GM12878 (cell line): Measurements from ENCODE around the gene ERVH48-1. TPM values are rescaled to one million over a fixed set of nuclear protein-coding genes. Genes with fewer than 3 reads are reported as not detected.

Experiments used
- ATAC-seq: fragments of 200-7000 bp; cut with Tn5 transposase; 3 replicates; pipeline ENCODE4 v1.9.1; 2020; ENCODE audit warnings: mild to moderate bottlenecking, moderate library complexity
- BruUV-seq: library from RNA; stranded (reverse); fragments of 400-500 nt; replicated peaks from 2 replicates; lab custom pipeline; 2021; lab: Mats Ljungman, UMichigan
- CTCF ChIA-PET: fragments of 300-600 bp; sonication (Branson Sonifier 250); formaldehyde crosslinking; extraction: SDS; loops from one replicate; lab custom pipeline; 2021; ENCODE audit warnings: inconsistent platforms; lab: Yijun Ruan, JAX
- POLR2A ChIA-PET: fragments of 350-600 bp; formaldehyde crosslinking; extraction: SDS; loops from one replicate; lab custom pipeline; 2021; ENCODE audit warnings: inconsistent platforms; lab: Charles Lee
- RAD21 ChIA-PET: fragments of 300-600 bp; sonication (Branson Sonifier 250); formaldehyde crosslinking; loops from one replicate; lab custom pipeline; 2023; ENCODE audit warnings: antibody characterized with exemption; ENCODE audit not compliant: unreplicated experiment; lab: Charles Lee
- SMC1A ChIA-PET: fragments of 300-600 bp; sonication (Branson Sonifier 250); formaldehyde crosslinking; loops from one replicate; lab custom pipeline; 2023; ENCODE audit not compliant: unreplicated experiment, uncharacterized antibody; lab: Charles Lee
- DNase-seq: peaks from one replicate; pipeline ENCODE4 v3.0.0-alpha.2; 2011; ENCODE audit warnings: low read depth, low spot score
- FAIRE-seq: peaks from 3 replicates; lab custom pipeline; 2011; peaks lifted over from hg19 to GRCh38; lab: Jason Lieb, UNC
- H2AFZ ChIP-seq: 2 replicates; pipeline ENCODE4 v1.6.0; 2011; ENCODE audit warnings: low read depth, low read length, control low read depth; ENCODE audit not compliant: control insufficient read depth
- H3K27ac ChIP-seq: 2 replicates; pipeline ENCODE4 v1.5.1; 2011; ENCODE audit warnings: control low read depth; ENCODE audit not compliant: control insufficient read depth, insufficient read depth
- H3K27me3 ChIP-seq, 2 experiments: replicated peaks in 1 of 2; 2 replicates each; pipeline versions ENCODE4 v1.6.0 to v1.6.1; 2011; ENCODE audit warnings: low read length in 1 of 2; ENCODE audit not compliant: control insufficient read depth in 2 of 2, insufficient read depth in 2 of 2
- H3K36me3 ChIP-seq, 2 experiments: 2 replicates each; pipeline ENCODE4 v1.5.1; 2011; ENCODE audit warnings: low read length in 1 of 2; ENCODE audit not compliant: control insufficient read depth in 2 of 2, insufficient read depth in 2 of 2
- H3K4me1 ChIP-seq: 2 replicates; pipeline ENCODE4 v1.6.1; 2011; ENCODE audit warnings: mild to moderate bottlenecking, low read length, moderate library complexity, mixed read lengths; ENCODE audit not compliant: control insufficient read depth, insufficient read depth
- H3K4me2 ChIP-seq: 2 replicates; pipeline ENCODE4 v1.6.0; 2011; ENCODE audit warnings: control low read depth; ENCODE audit not compliant: control insufficient read depth, insufficient read depth
- H3K4me3 ChIP-seq: fragments of 200-600 bp; sonication (generic); 2 replicates; pipeline ENCODE4 v1.5.1; 2016
- H3K79me2 ChIP-seq: 2 replicates; pipeline ENCODE4 v1.6.0; 2011; ENCODE audit warnings: low read length; ENCODE audit not compliant: control insufficient read depth, insufficient read depth
- H3K9ac ChIP-seq: 2 replicates; pipeline ENCODE4 v1.8.0; 2011; ENCODE audit warnings: low read length, control low read depth, mixed read lengths; ENCODE audit not compliant: control insufficient read depth, insufficient read depth
- H3K9me3 ChIP-seq: replicated peaks from 3 replicates; pipeline ENCODE4 v1.5.1; 2011; ENCODE audit warnings: mild to moderate bottlenecking, low read length; ENCODE audit not compliant: control insufficient read depth, insufficient read depth
- H4K20me1 ChIP-seq: 2 replicates; pipeline ENCODE4 v1.6.0; 2011; ENCODE audit not compliant: control insufficient read depth, insufficient read depth
- ASH2L ChIP-seq: fragments of 300-600, 200-600 bp; sonication (generic); IDR thresholded peaks from 2 replicates; pipeline ENCODE4 v1.6.1; 2017; ENCODE audit warnings: low read depth, mild to moderate bottlenecking, borderline replicate concordance
- ETV6 ChIP-seq, 2 experiments: fragments of 450-650 bp in 1 of 2; IDR thresholded peaks in 1 of 2; conservative IDR thresholded peaks in 1 of 2; 2 replicates each; pipeline ENCODE4 v1.6.1; 2014; ENCODE audit warnings: antibody characterized with exemption in 1 of 2, borderline replicate concordance in 1 of 2, low read depth in 1 of 2, mild to moderate bottlenecking in 1 of 2, moderate library complexity in 1 of 2
- IKZF1 ChIP-seq: fragments of 450-650 bp; conservative IDR thresholded peaks from 2 replicates; pipeline ENCODE4 v1.6.1; 2017; ENCODE audit warnings: antibody characterized with exemption, mild to moderate bottlenecking
- RAD21 ChIP-seq: IDR thresholded peaks from 2 replicates; pipeline ENCODE4 v1.6.1; 2011; ENCODE audit warnings: mild to moderate bottlenecking, low read depth, low read length, moderate library complexity; ENCODE audit not compliant: insufficient read depth
- SKIL ChIP-seq: fragments of 450-650 bp; IDR thresholded peaks from 2 replicates; pipeline ENCODE4 v1.6.1; 2017; ENCODE audit warnings: mild to moderate bottlenecking, low read depth, inconsistent platforms; ENCODE audit not compliant: poor library complexity, severe bottlenecking
- TCF3 ChIP-seq: IDR thresholded peaks from 2 replicates; pipeline ENCODE4 v1.6.1; 2012; ENCODE audit warnings: low read depth, mild to moderate bottlenecking, low read length, borderline replicate concordance; ENCODE audit not compliant: insufficient read depth
- USF1 ChIP-seq: IDR thresholded peaks from 2 replicates; pipeline ENCODE4 v1.6.1; 2011; ENCODE audit warnings: borderline replicate concordance, low read depth, mild to moderate bottlenecking, moderate library complexity, mixed read lengths, low read length; ENCODE audit not compliant: insufficient read depth; ENCODE audit errors: extremely low read length
- USF2 ChIP-seq: IDR thresholded peaks from 2 replicates; pipeline ENCODE4 v1.6.1; 2011; ENCODE audit warnings: low read depth, low read length, improper control_type of control experiment, borderline replicate concordance
- ZBED1 ChIP-seq: IDR thresholded peaks from 2 replicates; pipeline ENCODE4 v1.6.1; 2016; ENCODE audit warnings: borderline replicate concordance
- ZNF207 ChIP-seq: fragments of 450-650 bp; IDR thresholded peaks from 2 replicates; pipeline ENCODE4 v1.6.1; 2014; ENCODE audit warnings: antibody characterized with exemption, mild to moderate bottlenecking, borderline replicate concordance
- WGBS: methylation state at CpG from one replicate; pipeline ENCODE4 v1.1.6; 2016; ENCODE audit warnings: low lambda C conversion rate; ENCODE audit not compliant: insufficient replicate concordance, insufficient coverage; ENCODE audit errors: missing lambda C conversion rate; 5-methylcytosine and 5-hydroxymethylcytosine counted together
- in situ Hi-C: fragments of 300-500 bp; cut with MboI; formaldehyde crosslinking; loops from 9 replicates; pipeline ENCODE4 v1.14.3; 2018; ENCODE audit warnings: mixed read lengths
- intact Hi-C: fragments of 100-400 bp; cut with micrococcal nuclease; formaldehyde crosslinking; loops from one replicate; pipeline ENCODE4 v1.14.2; 2022; ENCODE audit not compliant: unreplicated experiment
- polyA plus RNA-seq, 11 experiments: library from polyadenylated mRNA; depleted of rRNA in 4 of 11; unstranded in 6 of 11; stranded (reverse) in 5 of 11; fragments of >200 nt; fragmentation: Nextera tagmentation in 4 of 11; fragmentation: Illumina TruSeq in 1 of 11; extraction: Ambion mirVana in 4 of 11; extraction: Trizol in 1 of 11; gene quantifications; 1 replicate in 1 of 11; 2 replicates in 10 of 11; pipeline versions ENCODE4 v1.2.1 to v1.2.3, GENCODE V29; 2011 to 2016; ENCODE audit warnings: inconsistent platforms in 2 of 11, missing spikeins in 2 of 11, low read depth in 1 of 11
- total RNA-seq, 4 experiments: library from RNA; depleted of rRNA in 3 of 4; stranded (reverse); fragments of >200 nt in 3 of 4; fragmentation: Illumina TruSeq in 1 of 4; extraction: Trizol in 1 of 4; gene quantifications; 2 replicates each; pipeline versions ENCODE4 v1.2.1 to v1.2.3, GENCODE V29; 2013 to 2021

The ERVH48-1 gene
- total and polyA plus RNA-seq, 10 of the 15 experiments (the other 5 are each of a cell fraction or from before 2014, with no cell fraction given) = 0.03 to 0.30 (median 0.13) TPM; not detected in 7

GRCh38 chr21:42883921-42884320 lies 41.5 kb downstream of the ERVH48-1 start (continued):
- no peak for TF ChIP-seq TCF3
- TF ChIP-seq SKIL = no peak
- no peak for TF ChIP-seq RAD21

- peak overlapping the region; percentile 93 for H3K27ac ChIP-seq
- RAD21 ChIA-PET = no interaction called here
- DNase-seq (no peak), FAIRE-seq (no peak), ATAC-seq (no peak)
- peak overlapping the region; percentile 90; the same call in 1 of the 2 replicates for H2AFZ ChIP-seq
- POLR2A ChIA-PET = interaction anchor here (1.0 to 1.6 kb wide), 2 partner anchors 8 to 12 kb away, joined by 4 to 10 read pairs; partner anchors contain the start of gene NDUFV3
- H3K79me2 ChIP-seq = peaks cover 34% of the 10 kb centered on the region
- peak overlapping the region; percentile 90 for H3K4me2 ChIP-seq
- H3K9ac ChIP-seq = peak overlapping the region; percentile 94
- SMC1A ChIA-PET = no interaction called here
- H3K9me3 ChIP-seq = no peaks in the 10 kb centered on the region
- TF ChIP-seq ZNF207 (no peak), USF1 (no peak), IKZF1 (no peak), ETV6 (conservative IDR thresholded peaks at IDR 0.05 in 1 of 2, IDR thresholded peaks at IDR 0.05 in 1 of 2; ENCODE audit: borderline replicate concordance in 1 of 2, low read depth in 1 of 2) (no peak), ZBED1 (no peak), ASH2L (no peak), USF2 (no peak)
- CTCF ChIA-PET = no interaction called here
- no peaks in the 10 kb centered on the region for H3K27me3 ChIP-seq
- TSS peak; percentile 90 for BruUV-seq
- 73% methylated on average over 6 of the region's 6 CpGs for WGBS
- H4K20me1 ChIP-seq = no peaks in the 10 kb centered on the region
- no peaks in the 10 kb centered on the region; a peak in 1 of 4 replicates for H3K36me3 ChIP-seq
- H3K4me3 ChIP-seq = peak overlapping the region; percentile 83
- in situ Hi-C loops = no loop called here
- 0 out of 2 replicates have a peak, but pooled peaks cover 2% of the 10 kb centered on the region for H3K4me1 ChIP-seq
- intact Hi-C loops = no loop called here
Measured at GRCh38 chr21:42880352-42880751, 45.1 kb downstream of the ERVH48-1 start.
